Keratinocyte (primary cell): Measurements from ENCODE around the gene KIF25. TPM values are rescaled to one million over a fixed set of nuclear protein-coding genes. Genes with fewer than 3 reads are reported as not detected.

Experiments used
- DNase-seq: peaks from one replicate; pipeline ENCODE4 v3.0.0-alpha.2; 2011; ENCODE audit warnings: low read depth, missing footprints, low spot score
- FAIRE-seq: peaks from 2 replicates; lab custom pipeline; 2011; peaks lifted over from hg19 to GRCh38; lab: Jason Lieb, UNC
- H2AFZ ChIP-seq: 2 replicates; pipeline ENCODE4 v1.6.0; 2012; ENCODE audit warnings: low read length, control low read depth, inconsistent platforms; ENCODE audit not compliant: control insufficient read depth
- H3K27ac ChIP-seq: 2 replicates; pipeline ENCODE4 v1.5.1; 2011; ENCODE audit warnings: low read length; ENCODE audit not compliant: control insufficient read depth, insufficient read depth
- H3K27me3 ChIP-seq: 3 replicates; pipeline ENCODE4 v1.6.0; 2011; ENCODE audit warnings: low read length; ENCODE audit not compliant: control insufficient read depth, insufficient read depth; ENCODE audit errors: extremely low read depth
- H3K36me3 ChIP-seq, 2 experiments: 2 replicates in 1 of 2; 3 replicates in 1 of 2; pipeline ENCODE4 v1.5.1; 2011; ENCODE audit warnings: low read length in 2 of 2, mild to moderate bottlenecking in 1 of 2; ENCODE audit not compliant: control insufficient read depth in 2 of 2, insufficient read depth in 2 of 2; ENCODE audit errors: extremely low read depth in 1 of 2
- H3K4me1 ChIP-seq: 3 replicates; pipeline ENCODE4 v1.5.1; 2011; ENCODE audit warnings: low read length; ENCODE audit not compliant: control insufficient read depth, insufficient read depth; ENCODE audit errors: extremely low read depth
- H3K4me2 ChIP-seq: 3 replicates; pipeline ENCODE4 v1.6.0; 2011; ENCODE audit warnings: low read depth, low read length; ENCODE audit not compliant: control insufficient read depth, insufficient read depth; ENCODE audit errors: extremely low read depth
- H3K4me3 ChIP-seq, 3 experiments: fragments of 200-600 bp in 1 of 3; sonication (generic) in 1 of 3; 2 replicates in 2 of 3; 3 replicates in 1 of 3; pipeline ENCODE4 v1.5.1; 2011 to 2016; ENCODE audit warnings: low read length in 3 of 3, mild to moderate bottlenecking in 3 of 3, control low read depth in 2 of 3, inconsistent platforms in 1 of 3, low read depth in 1 of 3, mixed read lengths in 1 of 3, mixed run types in 1 of 3, moderate library complexity in 1 of 3; ENCODE audit not compliant: control insufficient read depth in 2 of 3, insufficient read depth in 2 of 3; ENCODE audit errors: extremely low read depth in 1 of 3
- H3K79me2 ChIP-seq: 2 replicates; pipeline ENCODE4 v1.6.0; 2012; ENCODE audit warnings: low read length; ENCODE audit not compliant: control insufficient read depth, insufficient read depth
- H3K9ac ChIP-seq: 3 replicates; pipeline ENCODE4 v1.6.0; 2011; ENCODE audit warnings: low read length; ENCODE audit not compliant: control insufficient read depth, insufficient read depth; ENCODE audit errors: extremely low read depth
- H3K9me1 ChIP-seq: 3 replicates; pipeline ENCODE4 v1.6.0; 2011; ENCODE audit warnings: low read length; ENCODE audit not compliant: control insufficient read depth, insufficient read depth; ENCODE audit errors: extremely low read depth
- H3K9me3 ChIP-seq: 2 replicates; pipeline ENCODE4 v1.5.1; 2012; ENCODE audit warnings: low read depth, low read length; ENCODE audit not compliant: control insufficient read depth
- H4K20me1 ChIP-seq: 3 replicates; pipeline ENCODE4 v1.6.0; 2011; ENCODE audit warnings: low read length; ENCODE audit not compliant: control insufficient read depth, insufficient read depth; ENCODE audit errors: extremely low read depth
- CTCF ChIP-seq, 3 experiments: IDR thresholded peaks in 1 of 3; conservative IDR thresholded peaks in 1 of 3; optimal IDR thresholded peaks in 1 of 3; 2 replicates in 2 of 3; 3 replicates in 1 of 3; pipeline versions ENCODE3 to v1.5.1; 2011; ENCODE audit warnings: low read length in 3 of 3, mild to moderate bottlenecking in 3 of 3, moderate library complexity in 2 of 3, control low read depth in 1 of 3, inconsistent platforms in 1 of 3; ENCODE audit not compliant: insufficient read depth in 2 of 3; ENCODE audit errors: extremely low read depth in 1 of 3
- EZH2 ChIP-seq: IDR thresholded peaks from one replicate; pipeline ENCODE4 v1.6.1; 2012; ENCODE audit warnings: inconsistent platforms, mild to moderate bottlenecking, low read length, moderate library complexity
- dilution Hi-C: fragments of 300-500 bp; cut with MboI; formaldehyde crosslinking; loops from one replicate; pipeline ENCODE4 v1.7.0; 2020; ENCODE audit warnings: low sequenced_read_pairs; ENCODE audit not compliant: extremely low pct_ligation_motif_present
- polyA plus RNA-seq, 5 experiments: library from polyadenylated mRNA; depleted of rRNA in 3 of 5; stranded (reverse) in 3 of 5; stranded (forward) in 1 of 5; unstranded in 1 of 5; fragments of >200 nt; gene quantifications; 1 replicate in 1 of 5; 2 replicates in 3 of 5; 3 replicates in 1 of 5; pipeline versions ENCODE4 v1.2.1 to v1.2.3, GENCODE V29; 2011 to 2012; ENCODE audit warnings: missing spikeins in 2 of 5, low read depth in 1 of 5, low replicate concordance in 1 of 5

The KIF25 gene
- polyA plus RNA-seq, 1 donor (not counting 4 experiments of a cell fraction or from before 2014, with no cell fraction given) = not detected

- dilution Hi-C loops = no loop called here
Observed at GRCh38 chr6:168058691-168059551, 61.5 kb downstream of the KIF25 start.

DNA sequence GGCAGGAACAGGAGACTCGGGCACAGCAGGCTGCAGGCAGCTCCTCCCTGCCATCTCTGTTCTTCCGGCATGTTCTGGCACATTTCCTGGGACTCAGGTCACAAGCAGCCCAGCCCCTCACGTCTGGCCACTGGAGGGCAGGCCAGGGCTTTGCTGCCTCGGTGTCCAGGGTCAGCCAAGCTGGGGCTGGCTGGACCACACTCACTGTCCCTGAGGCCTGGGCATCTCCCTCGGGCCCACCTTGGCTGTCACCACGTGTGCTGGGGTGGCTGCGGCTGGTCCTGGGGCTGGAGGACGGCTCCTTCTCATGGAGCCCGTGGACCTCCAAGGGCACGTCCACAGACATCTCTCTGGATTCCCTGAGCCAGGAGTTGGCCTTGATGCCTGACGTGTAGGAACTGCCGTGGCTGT lies 63.1 kb downstream of the KIF25 start:
- Histone ChIP-seq H2AFZ (no peak overlapping the region), H3K4me1 (no peaks in the 10 kb centered on the region), H3K36me3 (no peaks in the 10 kb centered on the region), H3K27me3 (no peaks in the 10 kb centered on the region), H3K79me2 (no peaks in the 10 kb centered on the region), H3K9me3 (no peaks in the 10 kb centered on the region), H3K9me1 (no peaks in the 10 kb centered on the region), H3K4me3 (no peak overlapping the region), H3K9ac (no peak overlapping the region), H3K4me2 (no peak overlapping the region), H3K27ac (no peak overlapping the region), H4K20me1 (no peaks in the 10 kb centered on the region)
- dilution Hi-C loops = no loop called here
- peak in 2 of 3 experiments; percentile 53 to 71 for TF ChIP-seq CTCF (optimal IDR thresholded peaks at IDR 0.05 in 1 of 3, IDR thresholded peaks at IDR 0.05 in 1 of 3, conservative IDR thresholded peaks at IDR 0.05 in 1 of 3; ENCODE audit: extremely low read depth in 1 of 3, insufficient read depth in 2 of 3, low read length in 3 of 3)
- TF ChIP-seq EZH2 = no peak
- no peak for FAIRE-seq
- DNase-seq = no peak

More at GRCh38 chr6:168058691-168059551, 61.5 kb downstream of the KIF25 start:
- Histone ChIP-seq H4K20me1 (no peaks in the 10 kb centered on the region), H3K27ac (no peak overlapping the region), H3K4me3 (no peak overlapping the region), H3K4me2 (no peak overlapping the region), H3K79me2 (no peaks in the 10 kb centered on the region), H3K27me3 (no peaks in the 10 kb centered on the region), H3K4me1 (no peaks in the 10 kb centered on the region), H3K9me1 (no peaks in the 10 kb centered on the region), H2AFZ (no peak overlapping the region), H3K36me3 (no peaks in the 10 kb centered on the region), H3K9ac (no peak overlapping the region), H3K9me3 (no peaks in the 10 kb centered on the region)
- no peak for TF ChIP-seq EZH2
- no peak for TF ChIP-seq CTCF (optimal IDR thresholded peaks at IDR 0.05 in 1 of 3, IDR thresholded peaks at IDR 0.05 in 1 of 3, conservative IDR thresholded peaks at IDR 0.05 in 1 of 3; ENCODE audit: extremely low read depth in 1 of 3, insufficient read depth in 2 of 3, low read length in 3 of 3)
- FAIRE-seq = no peak
- no peak for DNase-seq
